NCI-H2196 (cell line): ENCODE measurements around the gene NAALADL2.

Source experiments
- DNase-seq: peaks from one replicate; lab custom pipeline; 2025; ENCODE audit not compliant: unreplicated experiment; lab: John Stamatoyannopoulos, UW

The NAALADL2 gene

DNA sequence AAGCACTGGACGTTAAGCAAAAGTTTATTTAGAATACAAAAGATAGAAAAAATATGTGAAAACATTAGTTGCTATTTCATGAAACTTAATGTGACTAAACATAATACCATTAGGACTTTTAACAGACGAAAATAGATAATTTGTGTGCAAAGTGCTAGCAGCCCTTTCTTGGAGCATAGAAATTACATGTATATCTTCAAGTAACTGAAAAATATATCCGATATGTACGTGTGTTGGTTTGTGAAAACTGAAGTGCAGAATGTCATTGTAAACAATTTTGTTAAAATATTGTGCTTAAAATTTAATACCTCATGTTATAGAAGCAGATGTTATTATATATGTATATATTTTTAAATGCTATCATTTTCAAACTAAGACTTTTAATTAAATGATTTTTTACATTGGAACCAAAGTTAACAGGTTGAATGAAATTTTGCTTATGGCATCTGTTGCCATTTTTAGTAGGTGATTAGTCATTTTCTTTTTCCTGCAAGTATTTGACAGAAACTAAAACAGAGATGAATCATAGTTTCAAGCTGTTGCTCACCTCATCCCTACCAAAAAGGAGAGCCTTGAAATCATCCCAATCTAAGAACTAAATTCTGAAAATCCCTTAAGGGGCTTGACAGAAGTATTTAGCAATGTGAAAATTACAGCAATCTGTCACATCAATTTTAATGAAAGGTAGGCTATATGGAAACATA, 334.8 kb downstream of the NAALADL2 start:
- no peak for DNase-seq

DNA sequence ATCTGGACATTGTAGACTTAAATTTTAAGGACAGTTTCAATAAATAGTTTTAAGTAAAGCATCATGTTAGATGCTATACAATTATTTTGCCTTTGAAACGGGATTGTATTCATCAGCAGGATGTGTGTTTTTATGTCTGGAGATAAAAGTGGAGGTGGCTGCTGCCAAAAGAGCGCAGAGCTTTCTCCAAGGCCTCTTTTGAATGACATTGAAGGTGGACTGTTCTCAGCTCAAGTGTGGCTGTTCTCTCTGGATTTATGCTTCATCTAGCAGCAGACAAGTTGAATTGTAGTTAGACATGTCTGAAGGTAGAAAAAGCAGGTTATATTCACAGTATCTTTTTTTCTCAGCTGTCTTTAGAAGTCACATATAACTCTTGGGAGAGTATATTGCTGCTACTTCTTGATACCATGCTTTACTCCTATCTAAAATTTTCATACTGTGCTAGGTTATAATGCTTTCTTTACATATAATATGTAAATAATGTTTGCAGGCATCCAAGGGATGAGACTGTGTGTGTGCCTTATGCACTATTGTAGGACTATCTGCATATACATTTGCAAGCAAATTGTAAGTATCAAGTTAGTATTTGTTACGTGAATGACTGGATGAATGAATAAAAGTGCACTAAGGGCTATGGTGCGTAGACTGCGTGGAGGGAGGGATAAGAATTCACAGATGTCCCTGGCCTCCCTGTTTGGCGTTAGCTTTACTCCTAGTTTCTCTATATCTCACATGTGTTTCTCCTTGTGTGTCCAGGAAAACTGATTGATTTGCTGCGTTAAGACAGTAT, 340.1 kb downstream of the NAALADL2 start:
- DNase-seq, result no peak

DNA sequence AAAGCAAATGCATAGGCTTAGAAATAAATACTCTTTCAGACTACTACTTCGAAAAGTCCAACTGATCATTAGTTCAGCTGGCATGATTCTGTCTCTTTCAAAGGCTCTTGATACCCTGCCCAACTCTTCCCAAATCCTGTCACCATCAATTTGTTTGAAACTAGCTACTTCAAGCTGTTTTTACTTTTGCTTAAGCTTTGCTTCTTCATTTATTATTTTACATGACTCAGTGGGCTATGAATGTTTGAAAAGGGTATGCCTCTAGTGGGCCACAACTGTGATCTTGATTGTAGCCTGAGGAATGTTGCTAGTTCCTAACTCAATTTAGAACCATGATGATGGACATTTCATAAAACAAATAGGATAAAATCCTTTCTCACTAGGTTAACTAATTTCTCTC, 340.8 kb downstream of the NAALADL2 start:
- DNase-seq, result no peak

DNA sequence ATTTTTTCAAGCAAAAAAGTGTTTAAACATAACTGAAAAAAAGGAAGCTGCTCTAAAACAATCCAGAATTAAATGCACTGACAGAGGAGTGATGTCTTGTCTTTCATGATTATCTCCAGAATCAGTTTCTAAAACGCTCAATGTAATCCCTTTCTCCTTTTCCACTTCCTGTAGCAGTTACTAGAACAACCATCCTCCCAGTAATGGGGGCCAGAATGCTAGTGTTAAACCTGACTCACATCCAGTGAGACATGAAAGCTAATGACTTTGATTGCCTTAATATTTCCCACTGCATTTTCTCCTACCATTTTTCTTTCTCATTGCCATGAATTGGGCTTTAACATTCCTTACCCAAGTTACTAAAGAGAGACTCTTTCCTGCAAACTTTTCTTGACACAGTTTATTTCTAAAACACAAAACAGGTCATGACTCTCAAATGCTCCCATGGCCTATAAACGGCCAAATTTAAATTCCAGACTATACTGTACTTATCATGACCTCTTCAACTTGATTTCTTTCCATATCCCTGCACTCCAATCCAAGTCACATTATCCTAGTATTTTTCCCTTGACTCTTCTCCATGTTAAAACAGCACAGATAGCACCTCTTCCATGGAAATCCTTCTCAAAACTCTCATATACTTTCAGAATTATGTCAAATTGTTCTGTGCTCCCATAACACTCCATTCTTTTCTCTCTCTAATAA, 341.4 kb downstream of the NAALADL2 start:
- DNase-seq, result no peak

DNA sequence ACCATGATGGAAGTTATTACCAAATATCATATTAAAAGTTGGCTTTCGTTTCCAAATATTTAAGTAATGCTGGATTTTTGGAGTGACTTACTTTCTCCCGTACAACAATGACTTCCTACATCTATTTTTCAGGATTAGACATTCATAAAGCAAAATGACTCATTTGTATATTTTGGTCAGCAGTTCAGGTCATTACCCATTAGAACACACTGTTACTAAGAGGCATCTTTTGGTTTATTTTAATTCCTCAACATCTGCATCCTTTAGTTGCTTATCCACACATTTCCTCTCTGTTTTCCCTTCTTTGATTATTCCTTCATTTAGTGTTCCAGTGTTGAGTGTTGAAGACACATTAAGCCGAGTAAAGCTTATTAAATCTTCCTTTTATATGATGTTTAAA, 348.2 kb downstream of the NAALADL2 start:
- DNase-seq, result no peak

DNA sequence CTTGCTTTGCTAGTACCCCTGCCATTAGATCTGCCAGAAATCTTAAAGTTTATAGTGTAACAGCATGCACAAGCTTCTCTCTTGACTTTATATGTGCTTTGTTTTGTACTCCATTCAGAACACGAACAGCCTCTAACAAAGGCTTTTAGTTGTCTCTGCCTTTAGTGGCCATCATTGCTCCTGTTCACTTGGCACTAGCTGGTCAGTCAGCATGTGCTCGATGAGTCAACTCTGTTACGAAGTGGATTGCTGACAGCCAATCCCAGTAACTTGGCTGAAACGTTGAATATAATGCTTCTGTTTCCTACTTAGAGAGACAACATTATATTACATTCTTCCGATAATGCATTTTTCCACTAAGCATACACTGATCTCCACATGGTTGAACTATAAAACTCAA, 349.2 kb downstream of the NAALADL2 start:
- DNase-seq, result no peak

DNA sequence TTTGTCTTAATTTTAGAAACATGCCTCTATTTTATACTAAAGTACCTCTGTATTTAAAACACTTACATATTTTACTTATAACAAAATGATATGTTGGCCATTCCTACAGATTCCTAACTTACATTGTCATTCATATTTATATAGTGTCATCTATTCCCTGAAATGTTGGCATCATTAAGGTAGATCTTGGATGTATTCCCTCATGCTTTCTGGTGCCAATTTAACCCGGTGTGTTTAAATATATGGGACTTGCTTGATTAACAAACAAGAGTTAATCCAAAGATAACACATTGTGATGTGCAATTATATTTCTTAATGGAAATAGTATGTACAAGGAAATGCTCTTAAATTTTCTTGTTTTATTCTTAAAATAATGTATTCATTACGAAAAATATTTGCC, 352.3 kb downstream of the NAALADL2 start:
- no peak for DNase-seq

DNA sequence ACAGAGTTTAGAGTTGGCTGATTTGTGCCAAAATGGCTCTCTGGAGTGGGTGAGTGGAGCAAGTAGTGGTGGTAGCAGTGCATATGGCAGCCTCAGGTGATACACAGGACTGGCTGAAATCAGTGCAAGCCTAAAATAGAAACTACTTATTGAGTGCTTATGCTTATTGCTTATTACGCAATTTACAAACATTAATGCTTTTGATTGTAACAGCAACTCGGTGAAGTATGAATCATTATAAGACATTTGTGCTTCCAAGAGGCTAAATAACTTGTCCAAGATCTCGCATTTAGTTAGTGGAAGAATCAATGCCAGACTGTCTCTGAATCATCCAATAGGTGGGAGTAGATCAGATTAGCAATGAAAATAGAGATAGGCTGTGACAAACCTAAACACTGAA, 353.8 kb downstream of the NAALADL2 start:
- no peak for DNase-seq

DNA sequence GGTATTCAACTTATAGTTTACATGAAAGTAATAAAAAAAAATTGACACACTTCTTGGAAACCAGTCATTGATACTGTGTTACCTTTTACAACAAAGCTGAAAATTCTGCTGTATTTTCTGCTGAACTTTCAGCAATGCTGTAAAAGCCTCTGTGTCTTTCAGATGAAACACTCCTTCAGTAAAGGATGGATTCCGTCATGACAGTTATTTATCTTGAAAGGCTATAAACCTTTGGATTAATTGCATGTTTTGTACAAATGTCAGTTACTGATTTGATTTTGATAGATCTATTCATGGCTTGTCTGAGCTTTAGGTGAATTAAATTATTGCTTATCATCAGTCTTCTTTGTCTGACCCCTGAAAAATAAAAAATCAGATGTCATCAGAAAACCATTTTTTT, 355.1 kb downstream of the NAALADL2 start:
- DNase-seq, result no peak

DNA sequence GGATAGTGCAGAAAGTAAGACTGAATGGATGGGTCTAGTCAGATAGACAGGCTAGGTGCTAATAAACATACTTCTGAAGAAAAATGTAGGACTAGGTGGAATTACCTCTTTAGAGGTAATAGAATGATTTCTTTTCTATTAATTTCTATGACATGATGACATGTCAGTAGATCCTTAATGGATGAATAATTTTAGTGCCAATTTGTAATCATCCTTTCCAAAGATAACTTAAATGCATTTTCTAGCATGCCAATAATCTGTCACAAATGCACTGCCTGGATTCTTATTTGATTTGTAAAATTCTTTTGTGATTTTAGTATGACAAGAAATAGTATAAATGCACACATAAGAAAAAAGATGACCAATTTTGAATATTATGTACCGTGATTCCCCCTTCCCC, 356.7 kb downstream of the NAALADL2 start:
- no peak for DNase-seq

DNA sequence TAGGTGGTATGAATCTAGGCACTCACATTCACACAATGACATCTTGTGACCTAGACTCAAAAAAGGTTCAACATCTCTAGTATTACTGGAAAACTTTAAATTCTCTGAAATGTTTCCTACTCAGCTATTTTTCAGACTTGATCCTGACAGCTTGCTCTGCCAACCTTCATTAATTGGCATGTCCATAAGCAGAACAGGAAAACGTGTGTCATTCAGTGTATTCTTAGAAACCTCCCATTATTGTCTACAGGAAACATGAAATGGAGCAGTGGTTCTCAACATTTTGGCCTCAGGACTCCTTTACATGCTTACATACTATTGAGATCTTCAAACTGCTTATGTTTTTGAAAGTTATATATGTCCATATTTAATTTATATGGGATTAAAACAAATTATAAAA, 363.2 kb downstream of the NAALADL2 start:
- DNase-seq, result no peak

DNA sequence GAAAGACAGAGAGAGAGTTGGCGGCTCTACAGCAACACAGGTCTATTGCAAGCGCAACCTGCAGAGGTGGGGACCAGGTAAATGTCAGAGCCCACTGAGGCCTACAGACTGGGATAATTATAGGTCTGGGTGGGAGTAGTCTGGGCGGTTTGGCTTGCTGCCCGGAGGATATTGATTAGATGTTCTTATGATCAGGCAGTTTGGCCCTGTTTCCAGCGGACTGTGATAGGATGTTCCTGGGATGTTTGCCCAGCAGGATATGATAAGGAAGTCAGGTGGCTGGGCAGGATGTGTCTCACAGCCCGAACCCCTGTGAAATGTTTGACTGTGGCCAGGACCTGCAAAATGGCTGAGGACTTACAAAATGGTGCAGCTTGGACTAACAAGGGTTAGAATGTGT, 364.9 kb downstream of the NAALADL2 start:
- DNase-seq, result no peak

DNA sequence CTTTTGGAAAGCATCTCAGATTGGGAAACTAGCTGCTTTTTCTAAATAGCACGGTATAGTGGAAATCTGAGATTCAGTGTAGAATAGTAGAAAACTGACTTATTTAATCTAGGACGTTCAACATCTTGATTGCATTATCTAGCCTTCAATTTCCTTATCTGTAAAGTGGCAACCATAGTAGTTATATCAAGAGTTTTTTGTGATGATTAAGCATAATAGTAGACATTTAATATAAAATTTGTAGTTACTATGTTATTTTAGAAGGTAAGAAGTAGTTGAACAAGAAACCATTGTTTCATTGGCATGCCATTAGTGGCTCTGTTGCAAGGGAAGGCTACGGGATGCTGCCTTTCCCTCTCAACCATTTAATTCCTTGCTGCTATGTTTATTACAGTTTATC, 367.3 kb downstream of the NAALADL2 start:
- DNase-seq, result no peak

DNA sequence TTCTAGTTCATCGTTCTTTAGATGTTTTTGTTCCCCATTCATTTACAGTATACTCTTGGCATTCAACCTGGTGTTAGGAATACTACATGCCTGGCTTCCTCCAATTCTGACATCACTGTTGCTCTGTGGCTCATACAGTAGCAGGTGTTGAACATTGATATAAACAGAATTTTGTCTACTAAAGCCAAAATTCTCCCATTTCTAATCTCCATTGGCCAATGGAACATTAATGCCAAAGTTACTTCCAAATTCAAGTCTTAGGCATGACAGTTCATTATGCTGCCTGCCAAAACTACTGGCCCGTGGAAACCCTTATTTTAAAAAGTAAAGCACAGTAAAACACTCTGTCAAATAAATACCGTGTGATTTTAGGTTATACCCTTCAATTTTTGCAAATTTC, 368.0 kb downstream of the NAALADL2 start:
- DNase-seq, result no peak

DNA sequence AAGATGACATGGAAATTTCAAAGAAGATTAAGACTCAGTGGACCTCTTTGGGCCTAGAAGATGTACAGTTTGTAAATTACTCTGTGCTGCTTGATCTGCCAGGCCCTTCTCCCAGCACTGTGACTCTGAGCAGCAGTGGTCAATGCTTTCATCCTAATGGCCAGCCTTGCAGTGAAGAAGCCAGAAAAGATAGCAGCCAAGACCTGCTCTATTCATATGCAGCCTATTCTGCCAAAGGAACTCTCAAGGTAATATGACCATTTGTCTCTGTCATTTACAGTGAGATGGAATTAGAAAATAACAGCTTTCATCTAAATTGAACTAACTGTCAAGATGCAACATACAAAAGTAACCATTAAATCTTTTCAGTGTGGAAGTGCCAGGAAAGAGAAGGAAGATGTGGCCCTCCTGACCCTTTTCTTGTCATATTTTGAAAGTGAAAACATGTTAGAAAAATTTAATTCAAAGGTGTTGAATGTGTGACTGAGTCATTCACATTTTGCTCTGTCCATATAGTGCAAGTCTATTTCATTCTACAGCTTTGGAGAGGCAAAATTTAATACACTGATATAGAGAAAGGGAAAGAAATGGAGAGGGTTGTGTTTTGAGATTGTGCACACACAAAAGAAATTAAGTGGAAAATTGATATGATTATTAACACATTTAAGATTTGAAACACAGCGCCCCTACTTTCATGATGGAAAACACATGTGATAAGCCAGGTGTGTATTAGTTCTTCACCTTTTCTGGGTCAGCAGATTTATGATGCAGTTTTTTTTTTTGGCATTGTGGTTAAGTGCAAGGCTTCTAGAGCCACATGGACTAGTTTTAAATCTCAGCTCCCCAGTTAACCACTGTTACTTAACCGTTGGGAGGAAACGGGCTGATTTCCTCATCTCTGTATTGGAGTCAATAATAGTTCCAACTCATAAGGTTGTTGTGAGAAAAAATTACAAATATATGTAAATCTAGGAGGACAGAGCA, 375.1 kb downstream of the NAALADL2 start:
- no peak for DNase-seq

DNA sequence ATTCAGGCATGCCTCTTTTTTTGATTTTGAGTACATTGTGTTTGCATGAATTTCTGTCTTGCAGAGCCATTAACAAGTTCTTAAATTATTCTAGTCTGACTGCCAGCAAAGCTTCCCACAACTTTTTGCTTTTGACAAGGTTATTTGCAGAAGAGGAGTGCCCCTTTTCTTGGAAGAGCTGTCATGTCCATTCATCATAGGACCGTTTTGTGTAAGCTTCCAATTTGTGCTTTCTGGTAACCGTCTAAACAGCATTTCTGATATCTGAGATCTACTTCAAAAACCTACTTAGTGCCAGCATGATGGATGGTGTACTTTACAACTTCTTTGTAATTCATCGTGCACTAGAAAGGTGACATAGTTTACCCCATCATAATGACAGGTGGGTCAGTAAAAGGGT, 379.7 kb downstream of the NAALADL2 start:
- no peak for DNase-seq

DNA sequence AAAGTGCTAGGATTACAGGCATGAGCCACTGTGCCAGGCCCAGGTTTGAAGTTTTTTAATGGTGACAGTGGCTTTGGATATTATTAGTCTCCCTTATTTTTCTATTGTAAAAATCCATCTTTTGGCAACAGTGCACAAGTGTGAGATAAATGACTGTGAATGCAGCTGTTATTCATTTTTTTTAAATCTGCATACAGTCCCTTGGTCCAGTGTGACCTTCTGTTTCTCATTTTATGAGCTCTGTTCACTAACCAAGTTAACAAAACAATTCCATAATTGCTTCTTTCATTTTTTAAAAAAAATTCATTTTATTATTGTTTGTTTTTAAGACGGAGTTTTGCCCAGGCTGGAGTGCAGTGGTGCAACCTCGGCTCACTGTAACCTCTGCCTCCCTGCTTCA, 381.8 kb downstream of the NAALADL2 start:
- no peak for DNase-seq

DNA sequence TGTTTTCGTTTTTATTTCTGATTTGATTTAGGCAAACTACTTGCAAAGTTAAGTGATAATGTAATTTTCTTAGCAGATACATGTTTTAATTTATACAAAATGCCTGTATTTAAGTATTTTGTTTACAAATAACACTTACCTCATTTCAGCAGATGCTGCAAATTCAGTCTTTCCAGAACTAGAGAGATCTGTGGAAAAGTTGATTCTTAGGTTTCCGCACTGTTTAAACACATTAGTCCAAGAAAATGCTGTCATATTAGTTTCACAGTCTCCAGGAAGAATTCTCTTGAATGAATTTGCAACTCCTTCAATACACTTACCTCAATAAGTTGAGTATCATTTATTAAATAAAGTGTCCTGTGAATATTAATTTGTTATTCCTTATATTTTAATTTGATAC, 383.1 kb downstream of the NAALADL2 start:
- DNase-seq, result no peak

DNA sequence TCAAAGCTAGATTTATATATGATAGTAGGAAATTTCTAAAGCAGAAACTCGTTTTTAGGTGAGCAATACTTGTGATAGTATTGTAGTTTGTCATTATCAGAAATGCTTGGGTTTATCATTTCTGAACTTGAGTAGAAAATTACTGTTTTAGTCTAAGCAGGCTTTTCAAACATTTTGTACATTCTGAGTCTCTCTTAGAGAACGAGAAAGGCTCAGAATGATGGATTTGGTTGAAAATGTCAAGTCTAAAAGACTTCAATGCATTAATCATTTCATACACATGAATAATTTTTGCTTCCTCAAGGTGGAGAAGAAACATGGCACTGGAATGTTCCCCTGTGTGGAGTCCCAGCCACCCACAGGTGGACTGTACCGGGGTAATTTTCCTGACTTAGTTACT, 387.1 kb downstream of the NAALADL2 start:
- no peak for DNase-seq

DNA sequence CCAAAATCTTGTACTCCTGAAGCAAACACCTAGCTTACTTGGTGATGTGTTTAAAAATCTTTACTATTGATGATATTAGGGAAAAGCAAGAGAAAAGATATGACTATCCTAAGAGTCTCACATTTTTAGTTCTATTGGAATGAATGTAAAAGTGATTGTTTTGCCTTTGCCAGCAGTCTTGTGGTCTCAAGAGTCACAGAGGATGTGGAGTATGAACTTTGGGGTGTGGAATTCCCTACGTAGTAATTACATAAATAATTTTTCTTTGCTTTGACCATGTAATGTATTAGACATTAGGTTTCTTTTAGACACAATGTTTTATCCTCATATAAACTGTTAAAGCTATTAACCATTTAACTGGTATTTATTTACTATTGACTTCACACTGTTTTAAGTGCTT, 387.6 kb downstream of the NAALADL2 start:
- no peak for DNase-seq

DNA sequence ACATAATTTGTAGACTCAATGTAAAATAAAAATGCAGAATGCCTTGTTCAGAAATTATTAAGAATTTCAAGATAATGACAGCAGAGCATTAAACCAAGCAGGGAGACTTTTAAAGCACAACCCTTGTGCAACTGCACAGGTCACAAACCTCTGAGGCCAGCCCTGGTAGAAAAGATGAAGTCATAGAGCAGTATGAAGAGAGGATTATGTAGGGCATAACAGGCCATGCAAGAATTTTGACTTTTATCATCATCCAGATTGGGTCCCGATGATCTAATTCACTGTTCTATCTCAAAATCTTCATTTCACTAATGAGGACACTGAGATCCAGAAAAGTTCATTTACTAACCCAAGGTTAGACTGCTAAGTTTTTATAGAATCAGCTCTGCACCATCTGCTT, 388.5 kb downstream of the NAALADL2 start:
- DNase-seq, result no peak
